Adrenal gland (tissue), 12 donors: ENCODE measurements around the gene RPL29. TPM values are rescaled to one million over a fixed set of nuclear protein-coding genes. Genes with fewer than 3 reads are reported as not detected.

ENCODE experiments used
- DNase-seq, 7 donors: peaks; one replicate each; pipeline ENCODE4 v3.0.0-alpha.2; 2019 to 2020
- H3K27ac ChIP-seq, 5 donors: fragments of 200-600 bp; sonication (generic) in 4 of 5; 1 replicate in 3 of 5; 2 replicates in 2 of 5; pipeline versions ENCODE4 v1.5.1 to v1.8.0; 2016 to 2020; ENCODE audit warnings: mild to moderate bottlenecking in 1 of 5
- H3K27me3 ChIP-seq: fragments of 200-600 bp; 2 replicates; pipeline ENCODE4 v1.8.0; 2021
- H3K36me3 ChIP-seq, 2 donors: fragments of 200-600 bp; replicated peaks in 1 of 2; 1 replicate in 1 of 2; 2 replicates in 1 of 2; pipeline versions ENCODE4 v1.5.1 to v1.8.0; 2018 to 2022
- H3K4me1 ChIP-seq, 2 donors: fragments of 200-600 bp; replicated peaks in 1 of 2; 1 replicate in 1 of 2; 2 replicates in 1 of 2; pipeline versions ENCODE4 v1.5.1 to v1.8.0; 2018 to 2021
- H3K4me3 ChIP-seq, 4 donors: fragments of 200-600 bp; sonication (generic) in 3 of 4; one replicate each; pipeline ENCODE4 v1.5.1; 2016 to 2018
- H3K9me3 ChIP-seq, 3 donors: fragments of 200-600 bp; sonication (generic) in 1 of 3; replicated peaks in 1 of 3; 1 replicate in 2 of 3; 2 replicates in 1 of 3; pipeline versions ENCODE4 v1.5.1 to v1.8.0; 2016 to 2021
- CTCF ChIP-seq, 6 experiments: fragments of 450-650 bp in 4 of 6; fragments of 200-600 bp in 2 of 6; sonication (generic) in 1 of 6; IDR thresholded peaks; 1 replicate in 5 of 6; 2 replicates in 1 of 6; pipeline versions ENCODE4 v1.5.1 to v1.8.0; 2016 to 2021; ENCODE audit warnings: antibody characterized with exemption in 6 of 6, mild to moderate bottlenecking in 2 of 6, moderate library complexity in 1 of 6
- POLR2A ChIP-seq, 2 donors: fragments of 450-650 bp; IDR thresholded peaks; one replicate each; pipeline ENCODE4 v1.6.1; 2017; ENCODE audit warnings: antibody characterized with exemption in 2 of 2, mild to moderate bottlenecking in 2 of 2, moderate library complexity in 1 of 2
- WGBS, 4 donors: extraction: QIAGEN DNeasy Blood & Tissue Kit in 2 of 4; methylation state at CpG; one replicate each; pipeline versions ENCODE4 v1.1.5 to v1.1.7; 2013 to 2017; 5-methylcytosine and 5-hydroxymethylcytosine counted together
- intact Hi-C, 2 donors: fragments of 100-400 bp; cut with DNase I; formaldehyde crosslinking; loops; one replicate each; pipeline versions ENCODE4 v1.14.1 to v1.15.0; 2022 to 2023
- polyA plus RNA-seq, 3 donors: library from polyadenylated mRNA; stranded (reverse); fragments of 200-250 nt in 2 of 3; fragments of 350-450 nt in 1 of 3; fragmentation: Illumina TruSeq in 1 of 3; extraction: RNeasy Lipid Tissue Mini Kit (QIAGEN cat#74804) in 1 of 3; gene quantifications; one replicate each; pipeline ENCODE4 v1.2.3, GENCODE V29; 2013 to 2014
- total RNA-seq, 9 donors: library from RNA; depleted of rRNA in 4 of 9; stranded (reverse); fragments of >200 nt in 4 of 9; fragments of 120-200 nt in 1 of 9; fragmentation: NEBNext Ultra II Directional in 1 of 9; extraction: Animal tissue kit (Norgen Biotek cat#: 25700) in 1 of 9; gene quantifications; one replicate each; pipeline versions ENCODE4 v1.1.0 to v1.2.4, GENCODE V29; 2013 to 2023
- donor health status: healthy with polysubstance abuse.
- donor health status: Bipolar disorder and iron deficiency.
- donor health status: DM: yes; HTN: yes; CAD: no.
- donor health status: DM: no; HTN: no; CAD: no.
- donor health status: DM: no; HTN: no; CAD: no.
- donor health status: DM: yes; HTN: yes; CAD: no.

Gene RPL29
- total and polyA plus RNA-seq, 12 donors = 947 to 3,421 (median 1,448) TPM

GRCh38 chr3:51957520-51958205 is 38.0 kb downstream of the RPL29 start:
- DNase-seq = no peak
- Histone ChIP-seq H3K4me3 (no peak overlapping the region), H3K27me3 (no peaks in the 10 kb centered on the region), H3K9me3 (no peaks in the 10 kb centered on the region), H3K27ac (no peak overlapping the region), H3K4me1 (peaks cover 9 to 11% of the 10 kb centered on the region in 2 donors), H3K36me3 (peaks cover 0 to 8% of the 10 kb centered on the region in 2 donors)
- TF ChIP-seq POLR2A (IDR thresholded peaks at IDR 0.05) (no peak), CTCF (IDR thresholded peaks at IDR 0.05) (no peak)
- intact Hi-C loops = no loop called here
- WGBS, 4 donors = 92 to 96% (median 95%) methylated on average over 8 to 15 of the region's 15 CpGs

GRCh38 chr3:51955893-51956770 is 39.6 kb downstream of the RPL29 start:
- peaks cover 9 to 11% of the 10 kb centered on the region in 2 donors for H3K4me1 ChIP-seq
- 3 to 27% (median 5%) methylated on average over 7 to 97 of the region's 97 CpGs for WGBS, 4 donors
- intact Hi-C loops = no loop called here
- peaks cover 0 to 8% of the 10 kb centered on the region in 2 donors for H3K36me3 ChIP-seq
- peak; percentile 55 to 80 (median 65) for DNase-seq
- H3K27me3 ChIP-seq = no peaks in the 10 kb centered on the region
- H3K9me3 ChIP-seq = no peaks in the 10 kb centered on the region
- H3K4me3 ChIP-seq = peak overlapping the region in 1 of 4 donors; percentile 63
- peak overlapping the region in 4 of 5 donors; percentile 44 to 80 (median 72) for H3K27ac ChIP-seq
- TF ChIP-seq CTCF (IDR thresholded peaks at IDR 0.05) = peak; percentile 5 to 73 (median 34)
- peak in 1 of 2 donors; percentile 15 for TF ChIP-seq POLR2A (IDR thresholded peaks at IDR 0.05)

- no peak for DNase-seq
- no peaks in the 10 kb centered on the region for H3K27me3 ChIP-seq
- TF ChIP-seq POLR2A (IDR thresholded peaks at IDR 0.05) (no peak), CTCF (IDR thresholded peaks at IDR 0.05) (no peak)
- peak within 1 kb of the TSS in 4 of 5 donors; percentile 44 to 80 (median 72) for H3K27ac ChIP-seq
- intact Hi-C loops = no loop called here
- no peaks in the 10 kb centered on the region for H3K9me3 ChIP-seq
- peak within 1 kb of the TSS in 1 of 4 donors; percentile 63 for H3K4me3 ChIP-seq
- H3K36me3 ChIP-seq = peaks cover 0 to 4% of the 10 kb centered on the region in 2 donors
- 48 to 67% (median 58%) methylated on average over 5 to 33 of the region's 33 CpGs for WGBS, 4 donors
- peaks cover 9 to 11% of the 10 kb centered on the region in 2 donors for H3K4me1 ChIP-seq
Measured at GRCh38 chr3:51955175-51955892, 40.4 kb downstream of the RPL29 start, which contains the start of gene GPR62. GPR62 (plus strand) TSS chr3:51955381; CDS start chr3:51955653, 272 bp downstream.
